Hepatocyte (in vitro differentiated cells): Measurements from ENCODE around the gene FAM20B. TPM values are rescaled to one million over a fixed set of nuclear protein-coding genes. Genes with fewer than 3 reads are reported as not detected.
A peak's percentile ranks its signal among the peaks of the same experiment; 100 is the strongest.

Source experiments
- DNase-seq: peaks from one replicate; pipeline ENCODE4 v3.0.0-alpha.2; 2016; ENCODE audit warnings: low spot score
- H2AFZ ChIP-seq: fragments of 200-600 bp; sonication (generic); 2 replicates; pipeline ENCODE4 v1.6.0; 2016; ENCODE audit warnings: antibody characterized with exemption, mild to moderate bottlenecking
- H3K27ac ChIP-seq: fragments of 200-600 bp; sonication (generic); 2 replicates; pipeline ENCODE4 v1.5.1; 2016; ENCODE audit warnings: mild to moderate bottlenecking
- H3K27me3 ChIP-seq: fragments of 200-600 bp; sonication (generic); 2 replicates; pipeline ENCODE4 v1.6.1; 2016
- H3K36me3 ChIP-seq: fragments of 200-600 bp; sonication (generic); replicated peaks from 2 replicates; pipeline ENCODE4 v1.5.1; 2016; ENCODE audit warnings: low read depth; ENCODE audit not compliant: insufficient read depth
- H3K4me1 ChIP-seq: fragments of 200-600 bp; sonication (generic); 2 replicates; pipeline ENCODE4 v1.5.1; 2016; ENCODE audit warnings: mild to moderate bottlenecking, moderate library complexity; ENCODE audit not compliant: insufficient read depth
- H3K4me2 ChIP-seq: fragments of 200-600 bp; sonication (generic); 2 replicates; pipeline ENCODE4 v1.6.0; 2016
- H3K4me3 ChIP-seq: fragments of 200-600 bp; sonication (generic); 2 replicates; pipeline ENCODE4 v1.5.1; 2016; ENCODE audit warnings: mild to moderate bottlenecking
- H3K79me2 ChIP-seq: fragments of 200-600 bp; sonication (generic); 2 replicates; pipeline ENCODE4 v1.6.0; 2017; ENCODE audit warnings: mild to moderate bottlenecking
- H3K9me2 ChIP-seq: fragments of 200-600 bp; sonication (generic); replicated peaks from 2 replicates; pipeline ENCODE4 v1.6.0; 2017; ENCODE audit warnings: mild to moderate bottlenecking; ENCODE audit not compliant: insufficient read depth
- H3K9me3 ChIP-seq: fragments of 200-600 bp; sonication (generic); 2 replicates; pipeline ENCODE4 v1.5.1; 2016; ENCODE audit warnings: low read depth, mild to moderate bottlenecking
- H4K20me1 ChIP-seq: fragments of 200-600 bp; sonication (generic); 2 replicates; pipeline ENCODE4 v1.6.0; 2016; ENCODE audit warnings: mild to moderate bottlenecking; ENCODE audit not compliant: insufficient read depth, poor library complexity, severe bottlenecking
- CTCF ChIP-seq: fragments of 200-600 bp; sonication (generic); IDR thresholded peaks from 2 replicates; pipeline ENCODE4 v1.5.1; 2016; ENCODE audit warnings: antibody characterized with exemption, mild to moderate bottlenecking; ENCODE audit not compliant: poor library complexity
- EZH2 ChIP-seq: fragments of 200-600 bp; sonication (generic); IDR thresholded peaks from 2 replicates; pipeline ENCODE4 v1.6.1; 2016; ENCODE audit warnings: antibody characterized with exemption, mild to moderate bottlenecking, borderline replicate concordance
- EZH2phosphoT487 ChIP-seq: fragments of 200-600 bp; sonication (generic); IDR thresholded peaks from one replicate; pipeline ENCODE4 v1.6.1; 2018; ENCODE audit warnings: antibody characterized with exemption, mild to moderate bottlenecking, low read depth, moderate library complexity; ENCODE audit not compliant: unreplicated experiment, severe bottlenecking
- WGBS: methylation state at CpG from one replicate; pipeline ENCODE4 v1.1.6; 2016; ENCODE audit warnings: low lambda C conversion rate; ENCODE audit errors: missing lambda C conversion rate; 5-methylcytosine and 5-hydroxymethylcytosine counted together
- polyA plus RNA-seq: library from polyadenylated mRNA; unstranded; fragments of >200 nt; fragmentation: Nextera tagmentation; extraction: Ambion mirVana; gene quantifications from 2 replicates; pipeline ENCODE4 v1.2.1, GENCODE V29; 2016
- total RNA-seq: library from RNA; depleted of rRNA; stranded (reverse); fragments of >200 nt; gene quantifications from 2 replicates; pipeline ENCODE4 v1.2.3, GENCODE V29; 2014

Gene FAM20B
- total and polyA plus RNA-seq, 2 experiments from 2014 or later = 9.2 to 37.6 TPM

- TF ChIP-seq CTCF (no peak), EZH2phosphoT487 (no peak), EZH2 (no peak)
- 1% methylated on average over 51 of the region's 51 CpGs for WGBS
- no peaks in the 10 kb centered on the region for H4K20me1 ChIP-seq
- peak within 1 kb of the TSS; percentile 85 for H3K27ac ChIP-seq
- H3K4me3 ChIP-seq = peak within 1 kb of the TSS; percentile 86
- H2AFZ ChIP-seq = peak within 1 kb of the TSS; percentile 55
- H3K79me2 ChIP-seq = peaks cover 27% of the 10 kb centered on the region
- peak within 1 kb of the TSS; percentile 100 for H3K4me2 ChIP-seq
- no peaks in the 10 kb centered on the region for H3K9me3 ChIP-seq
- peaks cover 16% of the 10 kb centered on the region for H3K4me1 ChIP-seq
- peak; percentile 92 for DNase-seq
- H3K36me3 ChIP-seq = no peaks in the 10 kb centered on the region
- H3K9me2 ChIP-seq = no peaks in the 10 kb centered on the region
- no peaks in the 10 kb centered on the region for H3K27me3 ChIP-seq
Measured at GRCh38 chr1:179081687-179082332, 56.1 kb downstream of the FAM20B start, which contains the start of gene TOR3A. Gene TOR3A (plus strand): TSS chr1:179082070. CDS start chr1:179082129, 59 bp downstream.

- peaks cover 16% of the 10 kb centered on the region for H3K4me1 ChIP-seq
- 1% methylated on average over 38 of the region's 52 CpGs for WGBS
- H2AFZ ChIP-seq = peak overlapping the region; percentile 55
- DNase-seq = peak; percentile 35
- H4K20me1 ChIP-seq = no peaks in the 10 kb centered on the region
- peaks cover 27% of the 10 kb centered on the region for H3K79me2 ChIP-seq
- H3K9me2 ChIP-seq = no peaks in the 10 kb centered on the region
- H3K27me3 ChIP-seq = no peaks in the 10 kb centered on the region
- H3K4me2 ChIP-seq = peak overlapping the region; percentile 100
- TF ChIP-seq EZH2 (no peak), EZH2phosphoT487 (no peak), CTCF (no peak)
- H3K36me3 ChIP-seq = no peaks in the 10 kb centered on the region
- H3K27ac ChIP-seq = peak overlapping the region; percentile 85
- H3K4me3 ChIP-seq = peak overlapping the region; percentile 86
- H3K9me3 ChIP-seq = no peaks in the 10 kb centered on the region
Measured at GRCh38 chr1:179082333-179082998, 56.8 kb downstream of the FAM20B start.

- Histone ChIP-seq H3K4me1 (peaks cover 16% of the 10 kb centered on the region), H3K79me2 (peaks cover 27% of the 10 kb centered on the region), H3K9me2 (no peaks in the 10 kb centered on the region), H3K4me3 (peak overlapping the region; percentile 86), H3K27ac (peak overlapping the region; percentile 85), H3K27me3 (no peaks in the 10 kb centered on the region), H3K4me2 (peak overlapping the region; percentile 100), H2AFZ (peak overlapping the region; percentile 55), H3K36me3 (no peaks in the 10 kb centered on the region), H4K20me1 (no peaks in the 10 kb centered on the region), H3K9me3 (no peaks in the 10 kb centered on the region)
- DNase-seq = no peak
- TF ChIP-seq CTCF (no peak), EZH2 (no peak), EZH2phosphoT487 (no peak)
- WGBS = 17% methylated on average over 3 of the region's 3 CpGs
Measured at GRCh38 chr1:179082999-179083335, 57.3 kb downstream of the FAM20B start.
